ENCODE measurements around the gene MYO15A.
"Not testable (repeated sequence)": the region's sequence is repeated elsewhere in the genome, so short reads cannot be mapped to it uniquely, and the experiment has no call there.

Gene MYO15A

GRCh38 chr17:18185391-18185790 lies 76.8 kb downstream of the MYO15A start:
- no peak for DNase-seq (ENCODE audit: low read depth)

- DNase-seq (ENCODE audit: low read depth), result no peak
These were observed 77.5 kb downstream of the MYO15A start for GRCh38 chr17:18185832-18186626.

GRCh38 chr17:18186627-18186982 lies 78.0 kb downstream of the MYO15A start:
- no peak for DNase-seq (ENCODE audit: low read depth)

- DNase-seq (ENCODE audit: low read depth), result no peak
These were observed 78.7 kb downstream of the MYO15A start for GRCh38 chr17:18187226-18187625.

- DNase-seq (ENCODE audit: low read depth), result no peak
These were observed 79.5 kb downstream of the MYO15A start for GRCh38 chr17:18187821-18188761.

GRCh38 chr17:18190628-18191235 lies 82.2 kb downstream of the MYO15A start:
- no peak for DNase-seq (ENCODE audit: low read depth)

- no peak for DNase-seq (ENCODE audit: low read depth)
These were observed 82.7 kb downstream of the MYO15A start for GRCh38 chr17:18191236-18191667.

GRCh38 chr17:18191967-18192366 lies 83.4 kb downstream of the MYO15A start:
- DNase-seq (ENCODE audit: low read depth), result no peak

- no peak for DNase-seq (ENCODE audit: low read depth)
These were observed 85.8 kb downstream of the MYO15A start for GRCh38 chr17:18194394-18194793.

GRCh38 chr17:18194804-18195203 lies 86.2 kb downstream of the MYO15A start:
- DNase-seq (ENCODE audit: low read depth), result no peak

GRCh38 chr17:18195246-18195645 lies 86.7 kb downstream of the MYO15A start:
- no peak for DNase-seq (ENCODE audit: low read depth)

GRCh38 chr17:18197535-18198194 lies 89.1 kb downstream of the MYO15A start:
- no peak for DNase-seq (ENCODE audit: low read depth)

GRCh38 chr17:18198530-18198929 lies 90.0 kb downstream of the MYO15A start:
- no peak for DNase-seq (ENCODE audit: low read depth)

GRCh38 chr17:18201108-18201507 lies 92.6 kb downstream of the MYO15A start:
- no peak for DNase-seq (ENCODE audit: low read depth)

- no peak for DNase-seq (ENCODE audit: low read depth)
These were observed 94.8 kb downstream of the MYO15A start for GRCh38 chr17:18203308-18203707.

- no peak for DNase-seq (ENCODE audit: low read depth)
These were observed 97.3 kb downstream of the MYO15A start for GRCh38 chr17:18205861-18206260.

- DNase-seq (ENCODE audit: low read depth), result no peak
These were observed 98.4 kb downstream of the MYO15A start for GRCh38 chr17:18206962-18207361.

- DNase-seq (ENCODE audit: low read depth), result no peak
These were observed 99.5 kb downstream of the MYO15A start for GRCh38 chr17:18208092-18208491.

GRCh38 chr17:18213666-18214270 lies 105.2 kb downstream of the MYO15A start:
- no peak for DNase-seq (ENCODE audit: low read depth)

GRCh38 chr17:18216906-18217305 lies 108.3 kb downstream of the MYO15A start:
- not testable (repeated sequence) for DNase-seq (ENCODE audit: low read depth)

GRCh38 chr17:18217412-18218015 lies 109.0 kb downstream of the MYO15A start:
- DNase-seq (ENCODE audit: low read depth), result peak; percentile 53

Measured in stimulated activated CD8-positive, alpha-beta memory T cell treated with anti-CD3 and anti-CD28 coated beads, Interleukin-7, amount 100 ng/mL, for 24 hours (primary cell).